ENCODE results near the gene ADARB2. TPM values are rescaled to one million over a fixed set of nuclear protein-coding genes. Genes with fewer than 3 reads are reported as not detected.

Gene ADARB2
- total and polyA plus RNA-seq, 10 of the 15 experiments (the other 5 are each of a cell fraction or from before 2014, with no cell fraction given) = 0.02 to 4.1 (median 0.76) TPM

- DNase-seq (ENCODE audit: low read depth, low spot score) = no peak
- POLR2A ChIA-PET = no interaction called here
- no peak overlapping the region for H2AFZ ChIP-seq (ENCODE audit: control insufficient read depth, low read depth, low read length)
- CTCF ChIA-PET = interaction anchor here (0.6 to 0.9 kb wide), 2 partner anchors 11 to 1136 kb away, joined by 3 to 4 read pairs; no protein-coding TSS in a partner anchor
- H3K4me1 ChIP-seq (ENCODE audit: control insufficient read depth, insufficient read depth, low read length) = peaks cover 3% of the 10 kb centered on the region; the same call in 1 of the 2 replicates
- H3K9me3 ChIP-seq (replicated peaks; ENCODE audit: control insufficient read depth, insufficient read depth, low read length) = peaks cover 10% of the 10 kb centered on the region; the same call in 2 of the 3 replicates
- H3K27ac ChIP-seq (ENCODE audit: control insufficient read depth, insufficient read depth) = no peak overlapping the region
- H3K4me2 ChIP-seq (ENCODE audit: control insufficient read depth, insufficient read depth) = no peak overlapping the region
- 0 out of 4 replicates have a peak, but pooled peaks cover 0 to 2% of the 10 kb centered on the region in 2 experiments for H3K36me3 ChIP-seq (ENCODE audit: control insufficient read depth in 2 of 2, insufficient read depth in 2 of 2, low read length in 1 of 2)
- FAIRE-seq = no peak
- RAD21 ChIA-PET (ENCODE audit: unreplicated experiment) = no interaction called here
- no TSS peak for BruUV-seq (replicated peaks)
- SMC1A ChIA-PET (ENCODE audit: uncharacterized antibody, unreplicated experiment) = interaction anchor here (13.5 kb wide), 1 partner anchor 26 kb away, joined by 214 read pairs; the partner anchor contains the start of gene ADARB2
- no peaks in the 10 kb centered on the region for H3K79me2 ChIP-seq (ENCODE audit: control insufficient read depth, insufficient read depth, low read length)
- in situ Hi-C loops (cut with MboI) = no loop called here
- no peaks in the 10 kb centered on the region for H4K20me1 ChIP-seq (ENCODE audit: control insufficient read depth, insufficient read depth)
- no peak for ATAC-seq
- TF ChIP-seq YBX1 (IDR thresholded peaks at IDR 0.05) (no peak), PRDM15 (CRISPR knock-in tag; IDR thresholded peaks at IDR 0.05) (no peak), SREBF1 (IDR thresholded peaks at IDR 0.05; ENCODE audit: low read length) (no peak), REST (IDR thresholded peaks at IDR 0.05; ENCODE audit: low read depth, low read length) (no peak), ZBTB33 (IDR thresholded peaks at IDR 0.05) (no peak), ZNF217 (IDR thresholded peaks at IDR 0.05) (no peak), RCOR1 (conservative IDR thresholded peaks at IDR 0.05; ENCODE audit: low read depth, low read length) (no peak), USF1 (IDR thresholded peaks at IDR 0.05; ENCODE audit: borderline replicate concordance, extremely low read length, insufficient read depth, low read depth, low read length) (no peak), CEBPB (IDR thresholded peaks at IDR 0.05; ENCODE audit: borderline replicate concordance in 1 of 2, low read depth in 2 of 2, low read length in 2 of 2) (no peak)
- intact Hi-C loops (cut with micrococcal nuclease; ENCODE audit: unreplicated experiment) = no loop called here
- no peak overlapping the region for H3K9ac ChIP-seq (ENCODE audit: control insufficient read depth, insufficient read depth, low read length)
- no peak overlapping the region for H3K4me3 ChIP-seq
- WGBS (ENCODE audit: insufficient coverage, insufficient replicate concordance, low lambda C conversion rate, missing lambda C conversion rate) = 30% methylated on average over 7 of the region's 7 CpGs
- no peaks in the 10 kb centered on the region for H3K27me3 ChIP-seq (replicated peaks in 1 of 2; ENCODE audit: control insufficient read depth in 2 of 2, insufficient read depth in 2 of 2, low read length in 1 of 2)
Measured at GRCh38 chr10:1708746-1709145, 28.6 kb downstream of the ADARB2 start.

All from GM12878 (cell line).